ENCODE results near the gene NT5DC1.

The NT5DC1 gene

DNA sequence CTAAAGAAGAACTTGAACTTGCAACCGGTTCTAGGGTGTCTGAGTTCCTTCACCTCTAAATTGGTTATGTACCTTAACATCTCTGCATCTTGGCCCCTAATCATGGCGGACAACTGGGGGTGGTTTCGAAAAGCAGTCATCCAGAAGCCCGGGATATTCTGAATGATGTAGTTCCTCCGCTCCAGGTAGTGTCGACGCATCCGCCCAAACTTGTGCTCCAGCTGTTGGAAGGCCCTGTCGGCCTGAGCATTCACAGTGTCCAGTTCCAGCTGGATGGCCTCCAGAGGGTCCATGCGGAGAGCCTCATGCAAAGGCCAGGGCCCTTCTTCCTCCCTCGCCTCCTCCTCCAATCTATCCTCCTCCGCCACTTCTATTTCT, 178.2 kb downstream of the NT5DC1 start:
- H3K27ac ChIP-seq (replicated peaks) = peak overlapping the region; percentile 90
- H3K27me3 ChIP-seq (ENCODE audit: insufficient read depth, poor library complexity, severe bottlenecking) = no peaks in the 10 kb centered on the region
- peak overlapping the region; percentile 79 for H3K4me3 ChIP-seq (replicated peaks; ENCODE audit: insufficient read depth, low read length)
- TF ChIP-seq POLR2AphosphoS5 (IDR thresholded peaks at IDR 0.05; ENCODE audit: low read depth) (no peak; the same call in 1 of the 2 replicates), SPI1 (IDR thresholded peaks at IDR 0.05; ENCODE audit: borderline replicate concordance, low read depth) (no peak), GABPA (IDR thresholded peaks at IDR 0.05; ENCODE audit: low read depth) (no peak)
- TF ChIP-seq, protein P1, sequence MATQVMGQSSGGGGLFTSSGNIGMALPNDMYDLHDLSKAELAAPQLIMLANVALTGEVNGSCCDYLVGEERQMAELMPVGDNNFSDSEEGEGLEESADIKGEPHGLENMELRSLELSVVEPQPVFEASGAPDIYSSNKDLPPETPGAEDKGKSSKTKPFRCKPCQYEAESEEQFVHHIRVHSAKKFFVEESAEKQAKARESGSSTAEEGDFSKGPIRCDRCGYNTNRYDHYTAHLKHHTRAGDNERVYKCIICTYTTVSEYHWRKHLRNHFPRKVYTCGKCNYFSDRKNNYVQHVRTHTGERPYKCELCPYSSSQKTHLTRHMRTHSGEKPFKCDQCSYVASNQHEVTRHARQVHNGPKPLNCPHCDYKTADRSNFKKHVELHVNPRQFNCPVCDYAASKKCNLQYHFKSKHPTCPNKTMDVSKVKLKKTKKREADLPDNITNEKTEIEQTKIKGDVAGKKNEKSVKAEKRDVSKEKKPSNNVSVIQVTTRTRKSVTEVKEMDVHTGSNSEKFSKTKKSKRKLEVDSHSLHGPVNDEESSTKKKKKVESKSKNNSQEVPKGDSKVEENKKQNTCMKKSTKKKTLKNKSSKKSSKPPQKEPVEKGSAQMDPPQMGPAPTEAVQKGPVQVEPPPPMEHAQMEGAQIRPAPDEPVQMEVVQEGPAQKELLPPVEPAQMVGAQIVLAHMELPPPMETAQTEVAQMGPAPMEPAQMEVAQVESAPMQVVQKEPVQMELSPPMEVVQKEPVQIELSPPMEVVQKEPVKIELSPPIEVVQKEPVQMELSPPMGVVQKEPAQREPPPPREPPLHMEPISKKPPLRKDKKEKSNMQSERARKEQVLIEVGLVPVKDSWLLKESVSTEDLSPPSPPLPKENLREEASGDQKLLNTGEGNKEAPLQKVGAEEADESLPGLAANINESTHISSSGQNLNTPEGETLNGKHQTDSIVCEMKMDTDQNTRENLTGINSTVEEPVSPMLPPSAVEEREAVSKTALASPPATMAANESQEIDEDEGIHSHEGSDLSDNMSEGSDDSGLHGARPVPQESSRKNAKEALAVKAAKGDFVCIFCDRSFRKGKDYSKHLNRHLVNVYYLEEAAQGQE (IDR thresholded peaks at IDR 0.05; ENCODE audit: insufficient replicate concordance, low read depth) = no peak
- TF ChIP-seq, protein P2, sequence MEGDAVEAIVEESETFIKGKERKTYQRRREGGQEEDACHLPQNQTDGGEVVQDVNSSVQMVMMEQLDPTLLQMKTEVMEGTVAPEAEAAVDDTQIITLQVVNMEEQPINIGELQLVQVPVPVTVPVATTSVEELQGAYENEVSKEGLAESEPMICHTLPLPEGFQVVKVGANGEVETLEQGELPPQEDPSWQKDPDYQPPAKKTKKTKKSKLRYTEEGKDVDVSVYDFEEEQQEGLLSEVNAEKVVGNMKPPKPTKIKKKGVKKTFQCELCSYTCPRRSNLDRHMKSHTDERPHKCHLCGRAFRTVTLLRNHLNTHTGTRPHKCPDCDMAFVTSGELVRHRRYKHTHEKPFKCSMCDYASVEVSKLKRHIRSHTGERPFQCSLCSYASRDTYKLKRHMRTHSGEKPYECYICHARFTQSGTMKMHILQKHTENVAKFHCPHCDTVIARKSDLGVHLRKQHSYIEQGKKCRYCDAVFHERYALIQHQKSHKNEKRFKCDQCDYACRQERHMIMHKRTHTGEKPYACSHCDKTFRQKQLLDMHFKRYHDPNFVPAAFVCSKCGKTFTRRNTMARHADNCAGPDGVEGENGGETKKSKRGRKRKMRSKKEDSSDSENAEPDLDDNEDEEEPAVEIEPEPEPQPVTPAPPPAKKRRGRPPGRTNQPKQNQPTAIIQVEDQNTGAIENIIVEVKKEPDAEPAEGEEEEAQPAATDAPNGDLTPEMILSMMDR (IDR thresholded peaks at IDR 0.05; ENCODE audit: insufficient read depth, low read length) = no peak
- no peak for DNase-seq (ENCODE audit: low read depth in 1 of 2, low spot score in 1 of 2)

DNA sequence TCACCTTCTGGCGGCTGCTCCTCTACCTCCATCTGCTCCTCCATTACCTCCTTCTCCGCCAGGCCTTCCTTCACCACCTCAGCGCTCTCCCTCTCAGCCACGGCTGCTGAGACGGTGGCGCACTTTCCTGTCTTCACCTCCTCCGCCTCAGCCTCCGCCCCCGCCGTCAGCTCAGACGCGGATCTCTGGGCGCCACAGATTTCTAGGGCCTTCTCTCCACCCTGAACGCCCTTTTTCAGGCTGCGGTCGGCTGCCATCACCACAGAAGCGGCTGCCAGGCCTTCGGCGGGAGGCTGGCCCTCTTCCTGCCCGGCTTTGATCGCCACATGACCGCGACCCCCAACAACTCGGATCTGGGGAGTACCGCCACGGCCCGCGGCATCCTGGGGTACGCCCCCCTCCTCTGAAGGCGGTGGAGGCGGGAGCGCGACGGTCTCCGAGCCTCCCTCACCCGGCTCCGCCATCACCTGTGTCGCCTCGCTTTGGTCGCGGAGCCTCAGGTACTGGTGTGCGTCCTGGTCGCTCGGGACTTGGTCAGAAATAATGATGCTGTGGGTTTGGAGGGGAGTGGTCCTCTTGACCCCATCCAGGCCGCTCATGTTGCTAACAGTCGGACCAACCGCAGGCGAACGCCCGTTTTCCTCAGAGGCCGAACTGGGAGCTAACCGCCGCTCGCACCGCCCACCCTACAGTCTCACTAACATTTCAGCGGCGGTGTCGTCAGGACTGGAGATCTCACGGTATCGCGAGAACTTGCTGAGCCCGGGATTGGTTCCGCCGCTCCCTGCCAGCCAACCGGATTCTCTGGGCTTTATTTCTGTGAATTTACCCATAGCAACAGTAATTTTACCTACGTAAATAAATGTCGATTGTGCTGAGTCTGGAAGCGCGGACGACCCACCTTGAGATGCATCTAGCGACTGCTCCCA, 178.8 kb downstream of the NT5DC1 start, which contains the start of gene TSPYL1:
Gene TSPYL1, minus strand, starts transcription at position 699 of the 929 bp plus-strand sequence. Its CDS starts 100 bp downstream, at position 599.
- DNase-seq (ENCODE audit: low read depth in 1 of 2, low spot score in 1 of 2) = peak; percentile 81 to 96

DNA sequence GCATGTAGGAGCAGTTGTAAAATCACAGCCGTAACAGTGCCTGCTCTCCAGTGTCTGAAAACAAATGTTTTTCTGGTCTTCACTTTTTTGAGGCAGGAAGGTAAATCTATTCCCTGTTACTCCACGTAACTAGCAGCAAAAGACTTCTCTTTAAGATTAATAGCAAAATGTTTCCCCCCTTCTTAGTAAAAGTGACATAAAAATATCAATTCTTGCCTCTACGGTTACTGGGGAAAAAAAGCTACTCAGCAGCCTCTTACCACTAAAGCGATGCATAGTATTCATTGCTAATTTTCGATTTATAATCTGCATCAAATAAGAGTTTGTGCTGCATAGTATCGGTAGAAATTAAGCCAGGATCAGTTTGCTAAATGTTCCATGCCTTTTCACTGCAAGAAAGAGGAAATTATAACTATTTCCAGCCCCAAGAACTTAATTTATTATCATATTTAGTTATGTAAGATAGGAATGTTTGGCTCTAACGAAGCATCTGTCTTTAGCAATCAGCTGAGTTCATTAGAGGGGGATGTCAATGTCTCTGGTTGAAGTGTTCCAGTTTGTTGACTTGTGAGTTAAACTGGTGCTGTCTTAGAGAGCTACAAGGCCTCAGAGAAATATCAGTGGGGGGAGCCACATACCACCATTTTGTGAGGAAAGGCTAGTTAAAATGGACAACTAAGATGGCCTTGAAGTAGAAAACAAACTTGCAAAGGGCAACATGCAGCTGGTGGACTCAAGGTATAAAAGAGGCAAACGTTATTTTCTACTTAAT, 179.7 kb downstream of the NT5DC1 start:
- no peak for DNase-seq (ENCODE audit: low read depth in 1 of 2, low spot score in 1 of 2)

More for the DNA sequence above, 178.8 kb downstream of the NT5DC1 start, which contains the start of gene TSPYL1:
- H3K4me3 ChIP-seq (replicated peaks; ENCODE audit: insufficient read depth, low read length) = peak within 1 kb of the TSS; percentile 79
- peak within 1 kb of the TSS; percentile 90 for H3K27ac ChIP-seq (replicated peaks)
- TF ChIP-seq SPI1 (IDR thresholded peaks at IDR 0.05; ENCODE audit: borderline replicate concordance, low read depth) = no peak
- TF ChIP-seq, protein P1 (IDR thresholded peaks at IDR 0.05; ENCODE audit: insufficient replicate concordance, low read depth) = peak; percentile 42
- TF ChIP-seq, protein P2 (IDR thresholded peaks at IDR 0.05; ENCODE audit: insufficient read depth, low read length) = no peak
- peak; percentile 84 for TF ChIP-seq POLR2AphosphoS5 (IDR thresholded peaks at IDR 0.05; ENCODE audit: low read depth)
- H3K27me3 ChIP-seq (ENCODE audit: insufficient read depth, poor library complexity, severe bottlenecking) = no peaks in the 10 kb centered on the region

More for the DNA sequence above, 179.7 kb downstream of the NT5DC1 start:
- TF ChIP-seq, protein P1 (IDR thresholded peaks at IDR 0.05; ENCODE audit: insufficient replicate concordance, low read depth) = no peak
- TF ChIP-seq, protein P2 (IDR thresholded peaks at IDR 0.05; ENCODE audit: insufficient read depth, low read length) = no peak
- no peak for TF ChIP-seq POLR2AphosphoS5 (IDR thresholded peaks at IDR 0.05; ENCODE audit: low read depth)
- no peak for TF ChIP-seq SPI1 (IDR thresholded peaks at IDR 0.05; ENCODE audit: borderline replicate concordance, low read depth)
- no peak for TF ChIP-seq GABPA (IDR thresholded peaks at IDR 0.05; ENCODE audit: low read depth)
- Histone ChIP-seq H3K27me3 (ENCODE audit: insufficient read depth, poor library complexity, severe bottlenecking) (no peaks in the 10 kb centered on the region), H3K4me3 (replicated peaks; ENCODE audit: insufficient read depth, low read length) (peak overlapping the region; percentile 79), H3K27ac (replicated peaks) (peak overlapping the region; percentile 90)

Data from HL-60 (cell line).